GM12874 (cell line): ENCODE measurements around the gene TAF5L.

Experiments used
- CTCF ChIP-seq: IDR thresholded peaks from 2 replicates; pipeline ENCODE4 v1.5.1; 2011; ENCODE audit warnings: low read depth, mild to moderate bottlenecking, control low read depth, low read length, moderate library complexity; ENCODE audit not compliant: insufficient read depth

TAF5L gene

DNA sequence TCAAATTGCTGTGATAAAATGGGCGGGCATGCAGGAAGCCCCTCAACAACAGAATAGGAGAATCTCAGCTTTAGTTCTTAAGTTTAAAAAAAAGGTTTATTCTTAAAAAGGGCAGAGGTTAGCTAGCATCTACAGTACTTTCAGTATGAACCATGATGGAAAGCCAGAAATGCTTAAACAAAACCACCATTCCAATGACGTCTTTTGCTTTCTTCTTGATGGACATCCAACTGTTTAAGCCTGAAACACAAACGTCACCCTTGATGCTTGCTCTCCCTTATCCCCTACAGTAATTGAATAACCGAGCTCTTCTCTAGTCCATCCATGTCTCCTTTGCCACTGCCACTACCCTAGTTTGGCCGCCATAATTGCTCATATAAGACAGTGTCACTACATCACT, 25.7 kb downstream of the TAF5L start:
- no peak for TF ChIP-seq CTCF

DNA sequence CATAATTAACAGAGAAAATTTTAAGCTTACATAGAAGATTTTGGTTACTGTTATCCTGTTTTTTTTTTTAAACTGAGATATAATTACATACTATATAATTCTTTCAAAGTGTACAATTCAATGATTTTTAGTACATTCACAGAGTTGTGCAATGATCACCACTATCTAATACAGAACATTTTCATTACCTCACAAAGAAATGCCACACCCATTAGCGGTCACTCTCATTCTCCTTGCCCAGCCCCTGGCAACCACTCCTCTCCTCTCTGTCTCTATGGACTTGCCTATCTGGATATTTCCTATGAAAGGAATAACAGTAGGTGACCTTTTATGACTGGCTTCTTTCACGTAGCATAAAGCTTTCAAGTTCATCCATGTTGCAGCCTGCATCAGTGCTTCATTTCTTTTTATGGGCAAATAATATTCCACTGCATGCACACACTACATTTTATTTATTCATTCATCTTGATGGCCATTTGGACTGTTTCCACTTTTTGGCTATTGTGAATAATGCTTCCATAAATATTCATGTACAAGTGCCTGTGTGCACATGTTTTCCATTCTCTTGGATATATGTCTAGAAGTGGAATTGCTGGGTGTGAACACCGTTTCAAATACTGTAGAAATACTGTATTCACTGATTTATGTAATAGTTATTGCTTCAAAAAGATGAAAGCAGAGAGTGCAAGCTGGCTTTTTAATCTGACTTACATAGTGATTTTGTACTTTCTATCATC, 26.5 kb downstream of the TAF5L start:
- no peak for TF ChIP-seq CTCF

- no peak for TF ChIP-seq CTCF
Measured at GRCh38 chr1:229597877-229598276, 28.0 kb downstream of the TAF5L start.

GRCh38 chr1:229596925-229597699, 28.8 kb downstream of the TAF5L start:
- TF ChIP-seq CTCF = no peak

DNA sequence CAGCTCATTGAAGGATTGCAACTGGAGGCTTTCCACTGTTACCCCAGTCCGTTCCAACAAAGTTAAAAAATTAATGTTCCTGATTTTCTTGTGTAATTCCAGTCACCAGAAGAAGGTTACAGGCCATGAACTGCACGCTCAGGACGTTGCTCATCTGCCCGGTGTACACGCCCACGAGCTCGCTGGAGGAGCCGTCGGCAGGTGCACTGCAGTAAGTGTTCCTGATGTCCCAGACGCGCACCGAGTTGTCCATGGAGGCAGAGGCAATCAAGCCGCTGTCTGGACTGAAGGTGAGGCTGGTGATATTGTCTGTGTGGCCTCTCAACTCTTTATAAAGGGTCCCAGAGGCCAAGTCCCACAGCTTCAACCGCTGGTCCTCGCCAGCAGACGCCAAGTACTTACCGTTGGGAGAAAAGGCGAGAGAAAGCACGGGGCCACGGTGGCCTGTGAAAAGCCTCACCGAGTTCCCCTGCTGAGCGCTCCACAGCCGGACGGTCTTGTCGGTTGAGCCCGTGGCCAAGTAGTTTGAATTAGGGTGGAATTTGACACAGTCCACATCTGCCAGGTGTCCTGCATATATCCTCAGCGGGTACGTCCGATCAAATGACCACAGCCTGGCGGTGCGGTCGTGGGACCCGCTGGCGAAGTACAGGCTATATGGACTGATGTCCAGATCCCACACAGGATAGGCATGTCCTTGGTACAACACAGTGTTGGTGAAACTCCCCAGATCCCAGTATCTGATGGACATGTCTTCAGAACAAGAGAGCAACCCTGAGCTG, 31.5 kb downstream of the TAF5L start:
- TF ChIP-seq CTCF = no peak

DNA sequence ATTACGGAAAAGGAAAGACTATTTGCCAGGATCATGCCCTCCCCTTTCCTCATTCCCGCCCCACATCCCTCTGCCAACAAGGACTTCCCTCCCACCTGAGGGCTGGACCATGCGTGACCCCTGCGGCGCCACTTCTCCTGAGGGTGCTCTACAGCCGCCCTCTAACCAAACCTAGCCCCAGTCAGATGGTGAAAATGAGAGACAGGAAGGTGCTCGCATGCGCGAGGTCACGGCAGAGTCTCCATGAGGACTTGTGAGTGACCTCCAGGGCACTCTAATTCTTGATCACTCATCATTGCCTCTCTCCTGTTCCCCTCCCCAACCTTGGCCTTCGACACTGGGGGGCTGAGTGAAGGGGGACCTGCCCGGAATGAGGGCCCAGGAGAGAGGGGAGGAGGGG, 32.1 kb downstream of the TAF5L start:
- TF ChIP-seq CTCF = no peak

GRCh38 chr1:229590119-229590518, 35.8 kb downstream of the TAF5L start:
- no peak for TF ChIP-seq CTCF
